PC-9 (cell line): Measurements from ENCODE around the gene MEPE. TPM values are rescaled to one million over a fixed set of nuclear protein-coding genes. Genes with fewer than 3 reads are reported as not detected.
A peak's percentile ranks its signal among the peaks of the same experiment; 100 is the strongest.
"Not testable (repeated sequence)": the region's sequence is repeated elsewhere in the genome, so short reads cannot be mapped to it uniquely, and the experiment has no call there.

Experiments
- BruUV-seq: library from RNA; stranded (reverse); fragments of 400-500 nt; replicated peaks from 2 replicates; lab custom pipeline; 2021; lab: Mats Ljungman, UMichigan
- CTCF ChIA-PET: fragments of 300-600 bp; sonication (Branson Sonifier 250); formaldehyde crosslinking; loops from one replicate; lab custom pipeline; 2022; ENCODE audit warnings: antibody characterized with exemption; lab: Charles Lee
- POLR2A ChIA-PET: fragments of 300-600 bp; sonication (Branson Sonifier 250); formaldehyde crosslinking; loops from one replicate; lab custom pipeline; 2022; ENCODE audit warnings: antibody characterized with exemption; ENCODE audit not compliant: unreplicated experiment; lab: Charles Lee
- DNase-seq, 2 experiments: peaks; one replicate each; pipeline versions ENCODE4 v3.0.0 to v3.0.0-alpha.2; 2015 to 2022; ENCODE audit warnings: mixed read lengths in 1 of 2
- H2AFZ ChIP-seq: fragments of 200-600 bp; sonication (generic); 2 replicates; pipeline ENCODE4 v1.8.1; 2017; ENCODE audit warnings: antibody characterized with exemption
- H3F3A ChIP-seq: fragments of 200-600 bp; sonication (generic); 2 replicates; pipeline ENCODE4 v1.8.1; 2017; ENCODE audit warnings: antibody characterized with exemption, mild to moderate bottlenecking, low read depth; ENCODE audit not compliant: insufficient read depth
- H3K27ac ChIP-seq: fragments of 200-600 bp; sonication (generic); 2 replicates; pipeline ENCODE4 v1.6.1; 2016; ENCODE audit warnings: mixed run types
- H3K27me3 ChIP-seq: fragments of 200-600 bp; sonication (generic); 2 replicates; pipeline ENCODE4 v1.6.1; 2016; ENCODE audit warnings: low read depth, mixed run types; ENCODE audit not compliant: insufficient read depth
- H3K36me3 ChIP-seq: fragments of 200-600 bp; sonication (generic); 2 replicates; pipeline ENCODE4 v1.6.1; 2016; ENCODE audit warnings: low read depth, mixed run types
- H3K4me1 ChIP-seq: fragments of 200-600 bp; sonication (generic); replicated peaks from 2 replicates; pipeline ENCODE4 v1.6.1; 2016; ENCODE audit warnings: mixed run types; ENCODE audit not compliant: insufficient read depth
- H3K4me2 ChIP-seq: fragments of 200-600 bp; sonication (generic); 2 replicates; pipeline ENCODE4 v1.6.1; 2017; ENCODE audit warnings: mixed run types
- H3K4me3 ChIP-seq: fragments of 200-600 bp; sonication (generic); 2 replicates; pipeline ENCODE4 v1.6.1; 2016; ENCODE audit warnings: mixed run types
- H3K79me2 ChIP-seq: fragments of 200-600 bp; sonication (generic); 2 replicates; pipeline ENCODE4 v1.6.1; 2017; ENCODE audit warnings: low read depth, mixed run types
- H3K9me2 ChIP-seq: fragments of 200-600 bp; sonication (generic); 2 replicates; pipeline ENCODE4 v1.8.1; 2017; ENCODE audit warnings: mild to moderate bottlenecking; ENCODE audit not compliant: insufficient read depth
- H3K9me3 ChIP-seq: fragments of 200-600 bp; sonication (generic); 2 replicates; pipeline ENCODE4 v1.8.1; 2016; ENCODE audit warnings: low read depth; ENCODE audit not compliant: insufficient read depth
- H4K20me1 ChIP-seq: fragments of 200-600 bp; sonication (generic); 2 replicates; pipeline ENCODE4 v1.8.1; 2017; ENCODE audit not compliant: insufficient read depth
- CTCF ChIP-seq: fragments of 200-600 bp; sonication (generic); conservative IDR thresholded peaks from 2 replicates; pipeline ENCODE4 v1.6.1; 2017; ENCODE audit warnings: mixed run types, antibody characterized with exemption, mild to moderate bottlenecking, moderate library complexity
- EZH2 ChIP-seq: fragments of 200-600 bp; sonication (generic); IDR thresholded peaks from 2 replicates; pipeline ENCODE4 v1.8.0; 2017; ENCODE audit warnings: antibody characterized with exemption, low read depth
- intact Hi-C: fragments of 100-400 bp; cut with micrococcal nuclease; formaldehyde crosslinking; loops from one replicate; pipeline ENCODE4 v1.10.0; 2022; ENCODE audit not compliant: unreplicated experiment
- total RNA-seq: library from RNA; stranded (reverse); gene quantifications from 2 replicates; pipeline ENCODE4 v1.2.3, GENCODE V29; 2021

Gene MEPE
- total RNA-seq, 1 experiment from 2014 or later, result not detected

- Histone ChIP-seq H4K20me1 (no peaks in the 10 kb centered on the region), H3K27ac (no peak overlapping the region), H3K79me2 (no peaks in the 10 kb centered on the region), H3K27me3 (no peaks in the 10 kb centered on the region), H3K9me2 (no peaks in the 10 kb centered on the region), H3K36me3 (no peaks in the 10 kb centered on the region), H2AFZ (no peak overlapping the region), H3F3A (no peaks in the 10 kb centered on the region), H3K4me3 (no peak overlapping the region), H3K4me2 (no peak overlapping the region), H3K4me1 (no peaks in the 10 kb centered on the region), H3K9me3 (no peaks in the 10 kb centered on the region; the same call in 1 of the 2 replicates)
- POLR2A ChIA-PET, result no interaction called here
- DNase-seq, result no peak
- BruUV-seq, result no TSS peak
- TF ChIP-seq CTCF (no peak), EZH2 (no peak)
- CTCF ChIA-PET, result no interaction called here
- intact Hi-C loops, result no loop called here
Observed at GRCh38 chr4:87886083-87886482, 53.3 kb downstream of the MEPE start.

- DNase-seq, H3K79me2 ChIP-seq, H3K9me3 ChIP-seq, CTCF ChIA-PET, H3K27ac ChIP-seq, BruUV-seq, H3K27me3 ChIP-seq, H3F3A ChIP-seq, H3K4me3 ChIP-seq, intact Hi-C loops, H3K36me3 ChIP-seq, H3K9me2 ChIP-seq, POLR2A ChIA-PET, H2AFZ ChIP-seq, H3K4me2 ChIP-seq, H3K4me1 ChIP-seq, H4K20me1 ChIP-seq: not testable (repeated sequence)
Observed at GRCh38 chr4:87890753-87891152, 58.0 kb downstream of the MEPE start.

- no peaks in the 10 kb centered on the region for H4K20me1 ChIP-seq
- H3K4me1 ChIP-seq, result peaks cover 23% of the 10 kb centered on the region
- no peak for TF ChIP-seq EZH2
- H3K9me2 ChIP-seq, result no peaks in the 10 kb centered on the region
- ChIA-PET CTCF (no interaction called here), POLR2A (interaction anchor here (0.8 kb wide), 1 partner anchor 89 kb away, joined by 7 read pairs; no protein-coding TSS in a partner anchor)
- DNase-seq, result peak; percentile 45 to 83
- H3K27me3 ChIP-seq, result no peaks in the 10 kb centered on the region
- no peaks in the 10 kb centered on the region for H3K79me2 ChIP-seq
- no peaks in the 10 kb centered on the region for H3K36me3 ChIP-seq
- intact Hi-C loops, result loop anchor here (1.0 kb wide), 1 partner anchor 77 kb away; no protein-coding TSS in a partner anchor
- H3F3A ChIP-seq, result peaks cover 9% of the 10 kb centered on the region
- peak overlapping the region; percentile 82 for H3K27ac ChIP-seq
- no peak overlapping the region; the same call in 1 of the 2 replicates for H2AFZ ChIP-seq
- no peak overlapping the region for H3K4me3 ChIP-seq
- BruUV-seq, result no TSS peak
- H3K4me2 ChIP-seq, result peak overlapping the region; percentile 53
- peaks cover 8% of the 10 kb centered on the region; the same call in 1 of the 2 replicates for H3K9me3 ChIP-seq
Observed at GRCh38 chr4:87895964-87896621, 63.3 kb downstream of the MEPE start.

Other genes with a start within 250 kb of the MEPE start
- not detected in 2 replicates for gene DSPP, start 224.4 kb upstream of the MEPE start, total RNA-seq
- not detected in 2 replicates for gene DMP1, start 182.7 kb upstream of the MEPE start, total RNA-seq
- not detected in 2 replicates for gene IBSP, start 33.4 kb upstream of the MEPE start, total RNA-seq
- gene SPP1, start 142.7 kb downstream of the MEPE start, total RNA-seq, result 212 and 249 TPM in 2 replicates
- gene PKD2, start 174.7 kb downstream of the MEPE start, total RNA-seq, result 10.2 and 16.3 TPM in 2 replicates